ENCODE results near the gene SKAP1.

DNA sequence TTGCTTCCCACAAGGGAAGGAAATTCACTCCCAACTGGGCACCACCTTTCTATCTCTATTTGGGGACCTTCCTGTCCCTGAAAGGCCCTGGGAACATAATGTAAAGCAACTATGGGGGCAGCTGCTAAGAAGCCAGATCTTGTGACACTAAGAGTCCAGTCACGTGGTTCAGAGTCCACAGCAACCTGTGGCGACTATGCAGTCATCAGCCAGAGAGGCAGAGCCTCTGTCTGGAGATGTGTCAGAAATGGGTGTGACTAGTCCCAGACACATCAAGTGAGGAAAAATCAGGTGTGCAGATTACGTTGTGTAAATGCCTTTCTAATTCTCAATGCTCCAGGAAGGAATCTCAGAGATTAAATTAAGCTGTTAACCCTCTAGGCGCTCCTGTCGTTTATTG lies 26.6 kb upstream of the SKAP1 start:
- TF ChIP-seq POLR2AphosphoS5 (IDR thresholded peaks at IDR 0.05) (no peak), POLR2A (IDR thresholded peaks at IDR 0.05) (no peak), EP300 (IDR thresholded peaks at IDR 0.05; ENCODE audit: low read depth) (no peak)
- TF ChIP-seq, protein P1, sequence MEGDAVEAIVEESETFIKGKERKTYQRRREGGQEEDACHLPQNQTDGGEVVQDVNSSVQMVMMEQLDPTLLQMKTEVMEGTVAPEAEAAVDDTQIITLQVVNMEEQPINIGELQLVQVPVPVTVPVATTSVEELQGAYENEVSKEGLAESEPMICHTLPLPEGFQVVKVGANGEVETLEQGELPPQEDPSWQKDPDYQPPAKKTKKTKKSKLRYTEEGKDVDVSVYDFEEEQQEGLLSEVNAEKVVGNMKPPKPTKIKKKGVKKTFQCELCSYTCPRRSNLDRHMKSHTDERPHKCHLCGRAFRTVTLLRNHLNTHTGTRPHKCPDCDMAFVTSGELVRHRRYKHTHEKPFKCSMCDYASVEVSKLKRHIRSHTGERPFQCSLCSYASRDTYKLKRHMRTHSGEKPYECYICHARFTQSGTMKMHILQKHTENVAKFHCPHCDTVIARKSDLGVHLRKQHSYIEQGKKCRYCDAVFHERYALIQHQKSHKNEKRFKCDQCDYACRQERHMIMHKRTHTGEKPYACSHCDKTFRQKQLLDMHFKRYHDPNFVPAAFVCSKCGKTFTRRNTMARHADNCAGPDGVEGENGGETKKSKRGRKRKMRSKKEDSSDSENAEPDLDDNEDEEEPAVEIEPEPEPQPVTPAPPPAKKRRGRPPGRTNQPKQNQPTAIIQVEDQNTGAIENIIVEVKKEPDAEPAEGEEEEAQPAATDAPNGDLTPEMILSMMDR (IDR thresholded peaks at IDR 0.05), result no peak
